Suppressor macrophage treated with lipopolysaccharide for 4 hours (primary cell): ENCODE measurements around the gene NFATC1.

ENCODE experiments used
- DNase-seq: peaks from one replicate; pipeline ENCODE4 v3.0.0-alpha.2; 2020

NFATC1 gene

GRCh38 chr18:79526468-79527460 is 131.0 kb downstream of the NFATC1 start:
- no peak for DNase-seq

DNA sequence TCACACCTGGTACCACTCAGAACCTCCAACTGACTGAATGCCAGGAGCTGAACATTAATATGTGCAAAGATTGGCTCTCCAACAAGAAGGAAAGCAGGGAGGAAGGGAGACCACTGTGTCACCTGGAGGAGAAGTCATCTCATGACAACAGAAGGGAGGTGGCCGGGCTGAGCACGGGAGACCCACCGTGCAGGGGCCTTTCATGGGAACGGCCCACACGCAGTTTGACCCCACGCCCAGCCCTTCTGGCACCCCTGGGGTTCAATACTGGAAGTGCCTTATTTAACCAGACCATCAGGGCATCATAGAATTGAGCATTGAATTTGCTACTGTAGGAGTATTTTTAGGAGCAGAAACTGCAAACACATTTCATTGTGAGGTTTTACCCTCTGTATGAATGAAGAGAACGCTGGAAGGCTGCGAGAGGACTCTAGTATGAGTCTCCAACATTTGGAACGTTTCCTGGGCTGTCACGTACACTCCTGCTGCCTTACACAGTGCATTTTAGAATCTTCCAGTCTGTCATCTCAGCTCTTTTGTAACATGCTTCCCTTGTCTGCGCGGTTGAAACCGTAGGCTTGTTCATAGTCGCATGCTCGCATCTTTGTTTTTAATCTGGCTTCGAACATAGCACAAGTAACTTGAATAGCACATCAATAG is 132.1 kb downstream of the NFATC1 start:
- no peak for DNase-seq

- no peak for DNase-seq
These were observed 132.6 kb downstream of the NFATC1 start for GRCh38 chr18:79528316-79528695.

- DNase-seq, result peak; percentile 71
These were observed 133.1 kb downstream of the NFATC1 start for GRCh38 chr18:79528846-79529245.

DNA sequence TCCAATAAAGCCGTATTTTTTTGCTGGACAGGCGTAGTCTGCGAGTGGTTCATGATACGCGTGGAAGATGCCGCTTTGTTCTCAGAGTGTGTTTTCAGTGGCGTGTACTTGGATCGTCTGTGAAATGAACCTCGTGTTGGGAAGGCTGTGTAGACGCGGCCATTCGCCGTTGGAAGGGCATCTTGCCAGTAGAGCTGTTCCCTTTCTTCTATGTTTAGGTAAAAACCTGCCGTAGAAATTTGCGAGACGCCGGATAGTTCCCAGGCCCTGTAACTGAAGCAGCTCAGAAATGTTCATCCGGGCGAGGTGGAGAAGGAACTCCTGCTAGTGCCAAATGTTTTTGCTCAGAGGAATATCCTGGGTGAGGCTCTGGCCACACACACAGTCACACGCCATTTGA is 133.6 kb downstream of the NFATC1 start:
- DNase-seq, result no peak

DNA sequence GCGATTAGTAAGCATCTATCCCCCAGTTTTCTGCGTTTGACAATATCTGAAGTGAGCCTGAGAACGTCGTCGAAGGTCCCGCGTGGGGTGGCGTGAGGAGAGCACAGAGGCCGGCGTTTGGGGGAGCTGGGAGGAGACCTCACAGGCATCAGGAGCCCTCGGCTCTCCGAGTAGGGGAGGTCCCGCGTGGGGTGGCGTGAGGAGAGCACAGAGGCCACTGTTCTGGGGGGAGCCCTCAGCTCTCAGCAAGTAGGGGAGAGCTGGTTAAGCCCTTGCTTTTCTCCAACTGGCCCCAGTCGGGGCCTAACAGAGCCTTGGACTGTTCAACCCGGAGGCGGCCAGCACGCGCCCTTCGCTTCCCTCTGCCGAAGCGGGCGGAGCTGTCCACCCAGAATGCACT is 134.3 kb downstream of the NFATC1 start:
- DNase-seq, result no peak

DNA sequence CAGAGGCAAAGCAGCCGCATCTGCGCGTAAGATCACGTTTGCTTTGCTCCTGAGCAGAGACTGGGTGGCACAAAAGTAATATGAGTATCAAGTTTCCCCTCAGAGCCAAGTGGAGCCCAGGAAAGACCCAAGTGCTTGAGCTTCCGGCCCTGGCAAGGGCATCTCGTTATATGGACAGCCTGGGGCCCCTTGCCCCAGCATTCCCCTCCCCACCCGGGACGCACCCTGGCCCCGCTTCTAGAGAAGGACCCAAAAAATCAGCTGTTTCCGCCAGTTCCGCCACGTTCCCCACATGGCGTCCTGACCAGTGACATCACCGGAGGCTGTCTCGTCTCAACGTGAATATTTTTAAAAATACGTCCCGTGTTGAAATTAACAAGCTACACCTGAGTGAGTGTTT is 135.1 kb downstream of the NFATC1 start:
- no peak for DNase-seq

DNA sequence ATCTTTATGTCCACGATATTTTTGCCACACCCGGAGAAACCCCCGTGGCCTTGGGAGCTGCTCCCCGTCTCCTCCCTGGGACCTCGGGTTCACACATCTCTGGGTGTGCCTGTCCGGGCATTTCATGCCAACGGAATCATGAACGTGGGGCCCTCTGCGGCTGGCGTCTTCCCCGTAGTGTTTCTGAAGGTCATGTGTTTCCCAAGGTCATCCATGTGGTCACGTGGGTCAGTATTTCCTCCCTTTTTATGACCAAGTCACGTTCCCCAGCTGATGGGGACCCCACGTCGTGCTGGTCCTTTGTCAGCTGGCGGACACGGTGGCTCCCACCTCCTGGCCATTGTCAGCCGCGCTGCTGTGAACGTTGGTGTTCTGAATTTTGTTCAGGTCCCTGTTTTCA is 135.7 kb downstream of the NFATC1 start:
- DNase-seq, result no peak

GRCh38 chr18:79531926-79532312 is 136.2 kb downstream of the NFATC1 start:
- DNase-seq, result no peak

DNA sequence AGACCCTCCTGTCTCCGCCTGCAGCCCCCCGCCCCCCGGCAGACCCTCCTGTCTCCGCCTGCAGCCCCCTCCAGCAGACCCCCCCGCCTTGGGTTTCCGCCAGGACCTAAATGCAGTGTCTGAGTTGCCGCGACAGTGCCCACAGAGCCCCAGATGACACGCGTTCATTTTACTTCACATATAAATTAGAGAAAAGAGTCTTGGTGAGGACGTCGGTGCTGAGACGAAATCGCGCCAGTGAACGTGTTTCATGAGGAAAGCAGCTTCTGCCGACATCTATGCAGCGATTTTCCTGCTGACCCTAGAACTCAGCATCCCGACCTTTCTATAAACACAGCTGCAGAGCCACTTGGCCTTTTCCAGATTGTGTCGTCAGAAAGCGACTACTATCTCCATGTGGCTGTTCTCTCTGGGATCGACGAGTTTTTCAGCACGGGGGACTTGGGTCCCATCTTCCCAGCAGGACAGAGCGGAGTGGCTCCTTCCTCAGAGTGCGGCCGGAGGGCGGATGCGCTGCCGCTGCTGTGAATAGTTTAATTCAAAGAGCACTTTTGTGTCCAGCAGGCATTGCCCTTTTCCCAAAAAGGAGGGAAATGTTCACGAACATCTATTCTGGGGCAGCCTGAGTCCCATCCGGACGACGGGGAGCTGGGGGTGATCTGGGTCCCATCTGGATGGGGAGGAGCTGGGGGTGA is 136.7 kb downstream of the NFATC1 start:
- no peak for DNase-seq

- no peak for DNase-seq
These were observed 137.4 kb downstream of the NFATC1 start for GRCh38 chr18:79533146-79533545.

- no peak for DNase-seq
These were observed 137.9 kb downstream of the NFATC1 start for GRCh38 chr18:79533591-79533990.

DNA sequence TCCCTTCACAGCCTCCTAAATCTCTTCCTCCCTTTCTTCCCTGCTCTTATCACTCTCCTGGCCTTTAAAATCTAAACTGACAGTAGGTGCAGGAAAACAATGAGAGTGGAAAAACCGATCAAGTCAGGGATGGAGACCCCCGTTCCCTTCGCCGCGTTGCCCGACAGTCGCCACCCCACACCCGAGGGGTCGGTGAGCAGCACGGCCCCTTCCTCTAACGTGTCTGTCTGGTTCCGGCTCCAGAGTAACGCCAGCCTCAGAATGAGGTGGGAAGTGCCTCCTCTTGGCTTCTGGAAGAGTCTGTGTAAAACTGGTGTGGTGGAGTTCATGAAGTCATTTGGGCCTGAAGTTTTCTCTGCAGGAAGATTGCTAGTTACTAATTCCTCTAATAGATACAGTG is 138.6 kb downstream of the NFATC1 start:
- DNase-seq, result no peak

- DNase-seq, result no peak
These were observed 142.0 kb downstream of the NFATC1 start for GRCh38 chr18:79537758-79538157.

DNA sequence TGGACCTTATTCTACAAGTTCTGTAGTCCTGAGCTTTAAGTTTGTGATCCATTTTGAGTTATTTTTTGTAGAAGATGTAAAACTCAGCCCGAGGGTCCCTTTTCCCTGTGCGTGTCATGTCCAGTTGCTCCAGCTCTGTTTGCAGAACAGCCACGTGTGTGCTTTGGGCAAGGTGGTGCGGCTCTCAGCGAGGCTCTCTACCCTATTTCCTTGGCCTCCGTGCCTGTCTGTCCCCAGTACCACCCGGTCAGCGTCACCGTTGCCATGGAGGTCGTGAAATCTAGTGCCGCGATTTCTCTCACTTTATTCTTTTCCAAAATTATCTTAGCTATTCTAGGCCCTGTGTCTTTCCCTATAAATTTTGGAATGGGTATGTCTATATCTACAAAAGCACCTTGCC is 142.9 kb downstream of the NFATC1 start:
- no peak for DNase-seq

DNA sequence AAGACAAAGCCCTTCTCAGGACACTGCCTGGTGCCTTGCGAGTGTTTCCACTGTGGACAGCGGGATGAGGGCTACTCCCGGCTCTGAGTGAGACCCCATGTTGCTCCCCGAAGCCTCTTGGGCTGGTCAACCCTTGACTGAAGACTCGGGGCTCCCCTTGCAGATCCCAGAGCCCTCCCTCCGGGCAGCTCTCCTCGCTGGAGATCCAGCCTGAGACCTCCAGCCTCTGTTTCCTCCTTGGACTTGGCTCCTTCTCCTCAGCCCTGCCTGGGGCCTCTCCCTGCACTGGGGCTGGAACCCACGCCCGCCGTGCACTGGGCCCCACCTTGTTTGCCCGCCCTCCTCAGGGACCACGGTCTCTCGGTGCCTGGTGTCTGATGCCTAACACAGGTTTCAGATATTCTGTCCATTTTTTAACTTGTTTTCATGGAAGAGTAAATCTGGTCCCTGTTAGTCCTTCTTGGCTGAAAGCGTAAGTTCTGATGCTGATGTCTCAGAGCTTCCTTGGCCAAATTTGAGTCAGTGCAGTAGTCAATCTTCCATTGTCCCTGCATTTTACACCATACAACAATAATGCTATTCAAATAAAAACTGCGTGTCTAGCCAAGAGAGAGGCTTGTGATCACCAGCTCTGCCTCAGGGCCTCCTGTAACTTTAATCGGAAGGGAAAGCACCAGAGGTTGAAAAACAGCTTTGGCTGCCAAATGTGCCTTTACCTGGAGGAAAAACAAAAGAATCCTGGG is 144.6 kb downstream of the NFATC1 start:
- no peak for DNase-seq

DNA sequence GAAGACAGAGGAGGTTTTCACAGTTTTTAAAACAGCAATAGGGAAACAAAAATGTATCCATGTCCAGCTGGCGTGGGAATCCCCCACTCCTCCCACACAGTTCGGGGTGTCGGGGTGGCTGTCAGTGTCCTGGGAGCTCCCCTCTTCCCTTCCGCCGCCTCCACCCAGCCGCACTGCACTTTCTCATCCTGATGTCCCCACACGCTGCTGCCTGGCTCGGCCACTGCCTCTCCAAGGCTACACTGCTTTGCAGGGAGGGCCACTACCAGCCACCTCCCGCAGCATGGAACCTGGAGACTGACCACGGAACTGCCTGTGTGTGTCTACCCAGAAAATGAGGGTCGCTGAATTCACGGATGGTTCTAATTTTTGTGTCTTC is 145.2 kb downstream of the NFATC1 start:
- DNase-seq, result no peak

- DNase-seq, result no peak
These were observed 146.5 kb downstream of the NFATC1 start for GRCh38 chr18:79542213-79542612.

- no peak for DNase-seq
These were observed 147.4 kb downstream of the NFATC1 start for GRCh38 chr18:79542876-79543750.

DNA sequence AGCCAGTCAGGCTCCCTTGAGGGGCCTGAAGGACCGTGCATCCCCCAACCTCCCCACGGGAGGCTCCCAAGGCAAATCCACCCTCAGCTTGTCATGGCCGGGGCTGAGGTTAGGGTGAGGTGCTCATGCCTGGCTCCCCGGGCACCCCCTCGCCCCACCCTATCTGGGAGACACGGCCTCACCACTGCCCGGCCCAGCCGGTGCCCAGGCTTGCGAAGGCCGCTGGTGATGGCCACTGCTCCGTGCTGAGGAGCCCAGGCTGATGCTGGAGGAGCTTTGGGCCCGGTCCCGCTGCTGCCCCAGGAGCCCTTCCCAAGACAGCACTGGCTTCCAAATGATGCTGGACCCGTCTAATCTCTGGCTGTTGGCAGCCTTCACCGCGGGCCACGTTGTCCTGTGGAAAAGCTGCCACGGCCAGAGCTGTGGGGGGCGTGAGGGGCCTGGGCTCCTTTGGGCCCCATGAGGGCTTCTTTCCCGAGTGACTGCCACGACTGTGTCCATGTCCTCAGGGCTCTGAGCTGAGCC is 148.2 kb downstream of the NFATC1 start:
- no peak for DNase-seq

- DNase-seq, result no peak
These were observed 148.7 kb downstream of the NFATC1 start for GRCh38 chr18:79544386-79544963.
